ENCODE measurements around the gene ALLC.

The ALLC gene

GRCh38 chr2:3669656-3670055, 11.7 kb downstream of the ALLC start:
- no peak for DNase-seq (ENCODE audit: low spot score)

GRCh38 chr2:3670376-3670775, 12.4 kb downstream of the ALLC start:
- TF ChIP-seq CTCF (IDR thresholded peaks at IDR 0.05; ENCODE audit: extremely low read depth, missing control alignments): no peak
- DNase-seq (ENCODE audit: low spot score): no peak

More at GRCh38 chr2:3669656-3670055, 11.7 kb downstream of the ALLC start:
- TF ChIP-seq CTCF (IDR thresholded peaks at IDR 0.05; ENCODE audit: extremely low read depth, missing control alignments): no peak

GRCh38 chr2:3670941-3671340, 12.9 kb downstream of the ALLC start:
- no peak for TF ChIP-seq CTCF (IDR thresholded peaks at IDR 0.05; ENCODE audit: extremely low read depth, missing control alignments)
- no peak for DNase-seq (ENCODE audit: low spot score)

GRCh38 chr2:3672861-3673678, 15.1 kb downstream of the ALLC start:
- DNase-seq (ENCODE audit: low spot score): no peak
- TF ChIP-seq CTCF (IDR thresholded peaks at IDR 0.05; ENCODE audit: extremely low read depth, missing control alignments): no peak

DNA sequence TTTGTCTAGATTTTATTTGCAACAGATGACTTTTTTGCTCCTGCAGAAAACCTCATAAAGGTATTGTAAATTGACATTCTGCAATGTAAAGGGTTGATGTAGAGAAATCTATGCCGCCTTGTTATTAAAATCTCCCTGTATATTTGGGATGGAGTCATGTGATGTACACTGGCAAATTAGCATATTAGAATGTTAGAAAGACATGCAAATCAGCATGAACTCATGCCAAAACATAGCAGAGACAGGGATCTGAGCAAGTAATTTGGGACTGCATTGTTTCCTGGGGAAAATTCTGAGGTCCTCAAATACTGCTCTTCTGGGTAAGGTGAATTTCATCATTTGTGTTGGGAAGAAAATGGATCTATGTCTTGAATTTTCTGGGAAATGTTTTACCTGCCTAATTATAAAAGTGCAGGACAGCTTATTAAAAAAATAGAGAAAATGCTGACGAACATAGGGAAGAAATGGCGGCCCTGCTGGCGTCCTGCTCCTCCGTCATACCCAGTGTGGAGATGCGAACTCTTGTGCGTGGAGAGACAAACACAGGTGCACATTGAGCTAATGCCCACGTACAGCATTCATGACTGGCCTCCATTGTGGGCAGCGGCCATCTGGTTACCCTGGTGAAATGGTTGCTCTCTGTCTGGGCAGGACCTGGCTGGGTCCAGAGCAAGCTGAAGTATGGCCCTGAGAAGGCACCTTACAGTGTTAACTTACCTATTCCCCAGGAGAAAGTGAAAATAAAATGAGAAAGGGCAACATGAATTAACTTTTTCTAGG, 16.3 kb downstream of the ALLC start:
- no peak for TF ChIP-seq CTCF (IDR thresholded peaks at IDR 0.05; ENCODE audit: extremely low read depth, missing control alignments)
- DNase-seq (ENCODE audit: low spot score): no peak

- no peak for TF ChIP-seq CTCF (IDR thresholded peaks at IDR 0.05; ENCODE audit: extremely low read depth, missing control alignments)
- no peak for DNase-seq (ENCODE audit: low spot score)
These were observed 17.7 kb downstream of the ALLC start for GRCh38 chr2:3675687-3676086.

DNA sequence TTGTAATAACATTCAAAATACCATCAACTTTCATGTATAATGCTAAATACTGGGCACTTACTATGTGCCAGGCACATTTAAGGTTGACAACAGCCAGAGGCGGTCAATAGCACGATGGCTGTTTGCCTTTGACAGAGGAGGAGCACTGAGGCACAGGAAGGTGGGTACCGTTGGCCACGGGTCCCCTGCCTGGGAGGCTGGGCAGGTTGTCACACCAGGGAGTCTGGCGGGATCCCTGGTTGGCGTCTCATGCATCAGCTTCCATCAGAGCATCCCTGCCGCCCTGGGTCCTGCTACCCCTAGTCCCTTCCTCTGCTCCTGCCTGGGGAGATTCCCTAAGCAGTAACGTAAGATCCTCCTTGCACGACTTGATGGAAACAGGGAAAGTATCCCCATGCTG, 19.4 kb downstream of the ALLC start:
- TF ChIP-seq CTCF (IDR thresholded peaks at IDR 0.05; ENCODE audit: extremely low read depth, missing control alignments): no peak
- no peak for DNase-seq (ENCODE audit: low spot score)

All from GM20000 (cell line).